ENCODE measurements around the gene TMEM62.
A peak's percentile ranks its signal among the peaks of the same experiment; 100 is the strongest.

Gene TMEM62

DNA sequence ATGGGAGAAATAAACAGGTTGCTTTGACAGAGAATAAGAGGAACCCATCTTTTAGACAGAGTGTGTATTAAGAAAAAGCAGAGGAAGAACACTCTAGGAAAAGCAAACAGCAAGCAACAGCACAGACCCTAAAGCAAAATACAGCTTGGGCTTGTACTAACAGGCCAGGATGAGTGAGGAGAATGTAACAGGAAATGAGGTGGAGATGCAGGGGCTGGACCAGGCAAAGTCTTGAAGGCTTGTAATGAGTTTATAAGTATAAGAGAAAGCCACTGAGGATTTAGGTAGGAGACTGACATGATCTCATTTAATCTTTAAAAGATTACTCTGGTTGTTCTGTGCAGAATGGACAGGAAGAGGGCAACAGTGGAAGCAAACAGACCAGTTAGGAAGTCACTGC is 32.4 kb upstream of the TMEM62 start:
- Histone ChIP-seq H3K9me3 (ENCODE audit: control insufficient read depth, insufficient read depth, low read depth, low read length) (no peaks in the 10 kb centered on the region), H3K27me3 (ENCODE audit: control insufficient read depth, insufficient read depth, low read length) (no peaks in the 10 kb centered on the region), H3K4me1 (ENCODE audit: control insufficient read depth, insufficient read depth, low read length) (no peaks in the 10 kb centered on the region), H3K9ac (ENCODE audit: low read length) (no peak overlapping the region), H3K27ac (ENCODE audit: low read depth, low read length) (no peak overlapping the region), H3K36me3 (ENCODE audit: control insufficient read depth, insufficient read depth, low read length) (peaks cover 25% of the 10 kb centered on the region), H3K4me3 (ENCODE audit: low read depth, low read length) (no peak overlapping the region)

DNA sequence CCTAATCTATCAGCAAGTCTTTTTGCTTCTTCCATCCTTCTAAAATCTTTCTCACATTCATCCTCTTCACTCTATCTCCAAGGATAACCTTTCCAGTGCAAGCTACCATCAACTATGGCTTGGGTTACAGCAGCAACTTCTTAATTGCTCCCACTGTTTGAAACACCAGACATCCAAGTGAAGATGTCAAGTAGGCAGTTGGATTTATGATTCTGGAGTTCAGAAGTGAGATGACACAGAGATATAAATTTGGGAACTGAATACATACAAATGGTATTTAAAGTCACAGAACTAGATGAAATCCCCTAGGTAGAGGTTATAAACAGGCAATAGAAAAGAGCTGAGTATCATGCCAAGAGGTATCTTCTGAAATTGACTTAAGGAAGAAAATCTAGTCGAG is 31.2 kb upstream of the TMEM62 start:
- Histone ChIP-seq H3K27ac (ENCODE audit: low read depth, low read length) (no peak overlapping the region), H3K9ac (ENCODE audit: low read length) (no peak overlapping the region), H3K36me3 (ENCODE audit: control insufficient read depth, insufficient read depth, low read length) (peaks cover 24% of the 10 kb centered on the region), H3K27me3 (ENCODE audit: control insufficient read depth, insufficient read depth, low read length) (no peaks in the 10 kb centered on the region), H3K9me3 (ENCODE audit: control insufficient read depth, insufficient read depth, low read depth, low read length) (no peaks in the 10 kb centered on the region), H3K4me3 (ENCODE audit: low read depth, low read length) (no peak overlapping the region), H3K4me1 (ENCODE audit: control insufficient read depth, insufficient read depth, low read length) (no peaks in the 10 kb centered on the region)

DNA sequence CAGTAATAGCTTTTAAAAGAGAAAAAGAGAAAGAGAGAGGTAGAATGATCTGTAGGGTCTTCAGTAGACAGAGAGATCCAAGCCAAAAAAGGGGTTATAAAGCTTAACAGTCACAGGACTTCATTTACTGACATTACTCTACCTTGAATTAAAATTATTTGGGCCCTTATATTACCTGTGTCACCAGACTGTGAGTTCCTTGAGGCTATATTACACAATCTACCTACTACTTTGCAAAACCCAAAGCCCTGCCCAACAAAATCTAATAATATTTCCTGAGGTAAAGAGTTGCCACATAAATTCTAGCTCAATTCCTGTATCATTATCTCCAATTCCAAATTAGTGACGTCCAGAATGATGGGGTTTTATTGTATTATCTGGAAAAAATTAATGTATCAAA is 29.5 kb upstream of the TMEM62 start:
- Histone ChIP-seq H3K27ac (ENCODE audit: low read depth, low read length) (no peak overlapping the region), H3K4me1 (ENCODE audit: control insufficient read depth, insufficient read depth, low read length) (no peaks in the 10 kb centered on the region), H3K27me3 (ENCODE audit: control insufficient read depth, insufficient read depth, low read length) (no peaks in the 10 kb centered on the region; the same call in 1 of the 2 replicates), H3K36me3 (ENCODE audit: control insufficient read depth, insufficient read depth, low read length) (peaks cover 18% of the 10 kb centered on the region), H3K9me3 (ENCODE audit: control insufficient read depth, insufficient read depth, low read depth, low read length) (no peaks in the 10 kb centered on the region), H3K4me3 (ENCODE audit: low read depth, low read length) (no peak overlapping the region; the same call in 1 of the 2 replicates), H3K9ac (ENCODE audit: low read length) (no peak overlapping the region)

DNA sequence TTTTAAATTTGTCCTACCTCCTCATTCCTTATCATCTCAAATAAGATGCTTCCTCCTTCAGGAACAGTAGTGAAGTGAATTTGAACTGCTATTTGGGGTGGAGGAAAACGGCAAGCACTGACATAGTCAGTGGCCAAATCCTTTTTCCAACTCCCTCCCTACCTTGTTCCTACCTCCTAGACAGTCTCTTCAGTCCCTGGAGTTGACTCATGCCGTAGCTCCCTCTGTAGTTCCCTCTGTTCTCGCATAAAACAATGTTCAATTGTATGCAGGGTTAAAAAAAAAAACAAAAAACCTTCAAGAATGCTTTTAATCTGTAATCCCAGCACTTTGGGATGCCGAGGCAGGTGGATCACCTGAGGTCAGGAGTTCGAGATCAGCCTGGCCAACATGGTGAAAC is 29.0 kb upstream of the TMEM62 start:
- no peaks in the 10 kb centered on the region for H3K9me3 ChIP-seq (ENCODE audit: control insufficient read depth, insufficient read depth, low read depth, low read length)
- no peak overlapping the region for H3K9ac ChIP-seq (ENCODE audit: low read length)
- H3K4me1 ChIP-seq (ENCODE audit: control insufficient read depth, insufficient read depth, low read length) = no peaks in the 10 kb centered on the region
- peak overlapping the region; percentile 30; the same call in 1 of the 2 replicates for H3K4me3 ChIP-seq (ENCODE audit: low read depth, low read length)
- H3K27ac ChIP-seq (ENCODE audit: low read depth, low read length) = no peak overlapping the region
- peaks cover 15% of the 10 kb centered on the region for H3K36me3 ChIP-seq (ENCODE audit: control insufficient read depth, insufficient read depth, low read length)
- no peaks in the 10 kb centered on the region; the same call in 1 of the 2 replicates for H3K27me3 ChIP-seq (ENCODE audit: control insufficient read depth, insufficient read depth, low read length)

DNA sequence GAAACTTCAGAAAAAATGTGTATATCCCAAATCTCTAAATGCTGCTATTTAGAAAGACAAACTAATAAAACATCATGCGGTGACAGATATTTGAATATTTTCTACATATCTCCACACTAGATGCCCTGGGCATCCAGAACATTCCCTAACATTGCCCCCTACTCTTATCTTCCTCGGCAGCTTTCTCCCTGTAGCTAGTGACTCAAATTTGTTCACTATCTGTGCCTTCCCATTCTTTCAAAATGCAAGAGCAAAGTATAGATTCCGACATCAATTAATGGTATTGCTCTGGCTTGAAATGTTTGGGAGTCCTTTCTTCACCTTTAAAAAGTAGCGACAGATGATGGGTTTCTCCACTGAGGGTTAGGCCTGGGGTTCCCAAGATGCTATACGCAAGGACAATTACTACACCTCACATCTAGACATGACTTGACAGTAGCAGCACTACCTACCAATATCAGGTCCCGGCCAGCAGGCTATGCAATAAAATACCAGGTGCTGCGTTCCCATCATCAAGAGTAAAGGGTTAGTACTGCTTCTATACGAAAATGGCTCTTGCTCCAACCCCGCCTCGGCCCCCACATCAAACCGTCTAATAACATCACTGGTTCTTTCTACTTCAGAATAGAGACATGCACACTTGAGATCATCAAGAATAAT is 28.2 kb upstream of the TMEM62 start:
- Histone ChIP-seq H3K9ac (ENCODE audit: low read length) (peak overlapping the region; percentile 57), H3K4me3 (ENCODE audit: low read depth, low read length) (peak overlapping the region; percentile 87), H3K27me3 (ENCODE audit: control insufficient read depth, insufficient read depth, low read length) (no peaks in the 10 kb centered on the region; the same call in 1 of the 2 replicates), H3K9me3 (ENCODE audit: control insufficient read depth, insufficient read depth, low read depth, low read length) (no peaks in the 10 kb centered on the region), H3K27ac (ENCODE audit: low read depth, low read length) (no peak overlapping the region; the same call in 1 of the 2 replicates), H3K36me3 (ENCODE audit: control insufficient read depth, insufficient read depth, low read length) (peaks cover 12% of the 10 kb centered on the region), H3K4me1 (ENCODE audit: control insufficient read depth, insufficient read depth, low read length) (no peaks in the 10 kb centered on the region)

DNA sequence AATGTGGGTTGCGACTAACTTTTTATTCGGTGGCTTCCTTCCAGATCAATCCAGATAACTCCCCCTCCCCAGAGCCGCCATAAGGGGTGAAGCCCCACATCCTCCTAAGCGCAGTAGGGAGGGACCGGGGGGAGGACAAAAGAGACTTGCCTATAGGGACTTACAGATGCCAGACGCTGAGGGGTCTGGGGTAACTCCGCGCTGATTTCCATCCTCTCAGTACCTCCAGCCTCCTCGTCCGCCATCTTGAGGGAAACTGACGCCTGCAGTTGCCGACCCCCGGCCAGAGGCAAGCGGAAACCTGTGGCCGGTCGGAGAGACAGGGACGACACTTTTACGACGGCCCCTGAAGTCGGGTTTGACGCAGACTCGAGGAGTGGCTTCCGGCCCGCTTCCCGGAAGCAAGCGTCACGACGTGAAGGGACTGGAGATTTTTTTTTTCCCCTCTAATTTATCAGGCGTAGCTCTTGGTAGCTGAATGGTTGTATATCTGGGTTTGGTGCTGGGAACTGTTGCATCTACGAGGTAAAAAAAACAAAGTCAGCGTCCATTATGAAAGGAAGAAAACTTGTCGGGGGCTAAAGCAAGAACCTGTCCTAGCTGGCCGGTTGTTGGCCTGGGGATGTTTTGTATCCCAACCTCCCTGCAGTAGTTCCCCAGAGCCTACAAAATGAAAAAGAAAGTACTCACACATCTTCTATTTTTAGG is 27.5 kb upstream of the TMEM62 start, which contains the start of gene UBR1:
UBR1 (minus strand) TSS at position 261 of the 708 bp plus-strand sequence; CDS start at position 245, 16 bp downstream.
- Histone ChIP-seq H3K9me3 (ENCODE audit: control insufficient read depth, insufficient read depth, low read depth, low read length) (no peaks in the 10 kb centered on the region), H3K27me3 (ENCODE audit: control insufficient read depth, insufficient read depth, low read length) (no peaks in the 10 kb centered on the region; the same call in 1 of the 2 replicates), H3K27ac (ENCODE audit: low read depth, low read length) (no peak within 1 kb of the TSS; the same call in 1 of the 2 replicates), H3K4me1 (ENCODE audit: control insufficient read depth, insufficient read depth, low read length) (no peaks in the 10 kb centered on the region), H3K36me3 (ENCODE audit: control insufficient read depth, insufficient read depth, low read length) (peaks cover 8% of the 10 kb centered on the region), H3K4me3 (ENCODE audit: low read depth, low read length) (peak within 1 kb of the TSS; percentile 87), H3K9ac (ENCODE audit: low read length) (peak within 1 kb of the TSS; percentile 57)

DNA sequence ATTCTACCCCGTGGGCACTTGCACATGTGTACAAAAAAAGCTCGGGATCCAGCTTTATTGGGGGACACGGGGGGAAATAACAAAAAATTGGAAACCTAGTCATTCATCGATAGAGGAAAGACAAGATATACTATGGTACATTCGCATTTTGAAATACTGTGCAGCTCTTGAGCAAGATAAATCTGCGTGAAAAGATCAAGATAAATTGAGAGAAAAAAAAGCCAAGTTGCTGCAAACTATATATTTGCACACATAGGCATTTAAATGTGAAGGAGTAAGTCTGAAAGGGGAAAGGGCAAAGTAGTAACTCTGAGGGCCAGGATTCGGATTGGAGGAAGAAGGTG is 26.9 kb upstream of the TMEM62 start:
- Histone ChIP-seq H3K9me3 (ENCODE audit: control insufficient read depth, insufficient read depth, low read depth, low read length) (no peaks in the 10 kb centered on the region), H3K36me3 (ENCODE audit: control insufficient read depth, insufficient read depth, low read length) (peaks cover 3% of the 10 kb centered on the region), H3K27me3 (ENCODE audit: control insufficient read depth, insufficient read depth, low read length) (no peaks in the 10 kb centered on the region; the same call in 1 of the 2 replicates), H3K4me3 (ENCODE audit: low read depth, low read length) (peak overlapping the region; percentile 87), H3K4me1 (ENCODE audit: control insufficient read depth, insufficient read depth, low read length) (no peaks in the 10 kb centered on the region), H3K9ac (ENCODE audit: low read length) (peak overlapping the region; percentile 57), H3K27ac (ENCODE audit: low read depth, low read length) (no peak overlapping the region)

DNA sequence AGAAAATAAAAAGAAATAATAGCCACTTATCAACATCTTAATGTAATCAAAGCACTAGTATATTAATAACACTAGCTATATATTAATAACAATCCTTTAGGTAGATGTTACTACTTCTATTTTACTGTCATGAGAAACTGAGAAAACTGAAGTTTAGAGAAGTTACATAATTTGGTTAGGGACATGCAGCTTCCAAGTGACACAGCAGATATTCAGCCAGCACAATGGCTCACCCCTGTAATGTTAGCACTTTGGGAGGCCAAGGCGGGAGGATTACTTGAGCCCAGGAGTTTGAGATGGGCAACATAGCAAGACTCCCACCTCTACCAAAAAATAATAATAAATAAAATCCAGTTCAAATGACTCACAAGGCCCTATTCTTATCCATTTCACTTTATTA is 25.6 kb upstream of the TMEM62 start:
- no peaks in the 10 kb centered on the region for H3K4me1 ChIP-seq (ENCODE audit: control insufficient read depth, insufficient read depth, low read length)
- H3K36me3 ChIP-seq (ENCODE audit: control insufficient read depth, insufficient read depth, low read length) = no peaks in the 10 kb centered on the region
- no peaks in the 10 kb centered on the region; the same call in 1 of the 2 replicates for H3K27me3 ChIP-seq (ENCODE audit: control insufficient read depth, insufficient read depth, low read length)

DNA sequence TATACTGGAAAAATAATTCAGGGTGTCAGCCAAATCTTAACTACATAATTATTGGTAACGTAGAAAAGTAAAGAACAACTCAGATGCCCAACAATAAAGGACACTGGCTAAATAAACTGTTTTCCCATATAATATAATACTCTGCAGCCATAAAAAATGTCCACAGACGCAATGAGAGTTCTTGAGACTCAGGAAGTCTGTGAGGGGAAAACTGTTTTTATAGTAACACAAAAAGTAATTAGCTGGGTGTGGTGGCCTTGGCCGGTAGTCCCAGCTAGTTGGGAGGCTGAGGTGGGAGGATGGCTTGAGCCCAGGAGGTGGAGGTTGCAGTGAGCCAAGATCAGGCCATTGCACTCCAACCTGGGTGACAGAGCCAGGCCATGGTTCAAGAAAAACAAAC is 22.0 kb upstream of the TMEM62 start:
- Histone ChIP-seq H3K9ac (ENCODE audit: low read length) (no peak overlapping the region), H3K27me3 (ENCODE audit: control insufficient read depth, insufficient read depth, low read length) (no peaks in the 10 kb centered on the region; the same call in 1 of the 2 replicates), H3K9me3 (ENCODE audit: control insufficient read depth, insufficient read depth, low read depth, low read length) (no peaks in the 10 kb centered on the region), H3K36me3 (ENCODE audit: control insufficient read depth, insufficient read depth, low read length) (no peaks in the 10 kb centered on the region), H3K4me3 (ENCODE audit: low read depth, low read length) (no peak overlapping the region), H3K4me1 (ENCODE audit: control insufficient read depth, insufficient read depth, low read length) (no peaks in the 10 kb centered on the region), H3K27ac (ENCODE audit: low read depth, low read length) (no peak overlapping the region)

More for the DNA sequence above, 25.6 kb upstream of the TMEM62 start:
- Histone ChIP-seq H3K9me3 (ENCODE audit: control insufficient read depth, insufficient read depth, low read depth, low read length) (no peaks in the 10 kb centered on the region), H3K4me3 (ENCODE audit: low read depth, low read length) (no peak overlapping the region), H3K9ac (ENCODE audit: low read length) (no peak overlapping the region), H3K27ac (ENCODE audit: low read depth, low read length) (no peak overlapping the region)

DNA sequence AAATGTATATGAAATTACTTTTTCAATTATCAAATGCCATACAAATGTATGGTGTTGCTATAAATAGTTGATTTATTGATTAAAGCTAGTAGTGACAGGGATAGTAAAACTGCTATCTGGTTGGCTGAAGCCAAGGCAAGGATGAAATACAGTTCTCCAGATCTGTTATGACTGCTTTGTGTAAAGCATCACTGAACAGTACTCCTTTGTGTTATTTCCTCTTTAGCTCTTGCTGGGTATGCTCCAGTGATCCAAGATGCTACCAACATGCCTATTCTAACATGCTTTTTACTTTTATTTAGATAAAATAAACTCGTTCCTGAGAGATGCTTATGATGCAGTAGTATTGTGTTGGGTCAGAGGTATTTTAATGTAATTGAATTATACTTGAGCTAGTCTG is 15.1 kb upstream of the TMEM62 start:
- Histone ChIP-seq H3K27ac (ENCODE audit: low read depth, low read length) (no peak overlapping the region), H3K27me3 (ENCODE audit: control insufficient read depth, insufficient read depth, low read length) (peaks cover 29% of the 10 kb centered on the region), H3K36me3 (ENCODE audit: control insufficient read depth, insufficient read depth, low read length) (no peaks in the 10 kb centered on the region)

DNA sequence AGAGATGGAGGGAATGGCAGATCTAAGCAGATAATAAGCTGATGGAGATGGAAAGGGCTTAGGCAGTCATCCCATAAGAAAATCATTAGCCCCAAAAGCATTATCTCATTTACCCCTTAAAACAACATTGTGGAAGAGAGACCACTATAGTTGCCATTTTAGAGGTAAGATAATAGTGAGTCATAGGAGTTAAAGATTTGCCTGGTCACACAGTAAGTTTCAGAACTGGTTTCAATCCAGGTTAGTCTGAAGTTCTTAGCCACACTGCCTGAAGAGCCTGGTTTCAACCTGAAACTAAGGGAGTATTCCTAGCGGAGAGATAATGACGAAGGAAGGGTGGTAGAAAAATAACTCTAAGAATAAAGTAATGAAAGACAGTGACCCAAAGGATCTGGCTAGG is 14.6 kb upstream of the TMEM62 start:
- H3K9ac ChIP-seq (ENCODE audit: low read length) = no peak overlapping the region
- H3K36me3 ChIP-seq (ENCODE audit: control insufficient read depth, insufficient read depth, low read length) = no peaks in the 10 kb centered on the region
- no peaks in the 10 kb centered on the region for H3K9me3 ChIP-seq (ENCODE audit: control insufficient read depth, insufficient read depth, low read depth, low read length)
- no peak overlapping the region for H3K4me3 ChIP-seq (ENCODE audit: low read depth, low read length)
- H3K27ac ChIP-seq (ENCODE audit: low read depth, low read length) = no peak overlapping the region
- H3K27me3 ChIP-seq (ENCODE audit: control insufficient read depth, insufficient read depth, low read length) = peaks cover 29% of the 10 kb centered on the region
- peaks cover 3% of the 10 kb centered on the region; the same call in 1 of the 2 replicates for H3K4me1 ChIP-seq (ENCODE audit: control insufficient read depth, insufficient read depth, low read length)

More for the DNA sequence above, 15.1 kb upstream of the TMEM62 start:
- Histone ChIP-seq H3K9me3 (ENCODE audit: control insufficient read depth, insufficient read depth, low read depth, low read length) (no peaks in the 10 kb centered on the region), H3K4me3 (ENCODE audit: low read depth, low read length) (no peak overlapping the region), H3K4me1 (ENCODE audit: control insufficient read depth, insufficient read depth, low read length) (peaks cover 3% of the 10 kb centered on the region; the same call in 1 of the 2 replicates), H3K9ac (ENCODE audit: low read length) (no peak overlapping the region)
